ENCODE data around the gene HSPA1B. TPM values are rescaled to one million over a fixed set of nuclear protein-coding genes. Genes with fewer than 3 reads are reported as not detected.

Gene HSPA1B
- total RNA-seq, 1 experiment from 2014 or later = 85.1 TPM

GRCh38 chr6:31836047-31836473 is 8.5 kb downstream of the HSPA1B start:
- Histone ChIP-seq H3K9me3 (ENCODE audit: control insufficient read depth, low read depth, low read length) (no peaks in the 10 kb centered on the region), H4K5ac (ENCODE audit: insufficient read length, low read depth, low read length) (no peak overlapping the region), H2AFZ (ENCODE audit: low read length) (no peak overlapping the region), H3K23me2 (ENCODE audit: insufficient read length, low read depth, low read length, poor library complexity, severe bottlenecking) (peaks cover 27% of the 10 kb centered on the region), H2BK5ac (ENCODE audit: insufficient read length, low read length) (no peak overlapping the region), H3T11ph (ENCODE audit: low read length) (no peak overlapping the region), H3K79me2 (ENCODE audit: insufficient read depth, low read length) (peaks cover 21% of the 10 kb centered on the region; the same call in 1 of the 2 replicates), H3K56ac (ENCODE audit: insufficient read length, low read depth, low read length) (no peak overlapping the region), H3K18ac (ENCODE audit: insufficient read length, low read depth, low read length) (no peak overlapping the region), H3K27ac (ENCODE audit: insufficient read length, low read depth, low read length) (peak overlapping the region; percentile 3), H3K4me2 (ENCODE audit: insufficient read depth, insufficient read length, low read length) (peak overlapping the region; percentile 90), H4K20me1 (ENCODE audit: control insufficient read depth, insufficient read depth, insufficient read length) (peaks cover 2% of the 10 kb centered on the region), H3K27me3 (ENCODE audit: insufficient read depth, low read length) (no peaks in the 10 kb centered on the region), H3K23ac (ENCODE audit: insufficient read length, low read depth, low read length) (no peak overlapping the region), H3K14ac (ENCODE audit: insufficient read depth, low read length) (no peak overlapping the region), H3K4ac (ENCODE audit: low read depth, low read length) (no peak overlapping the region), H3K9ac (ENCODE audit: extremely low read depth, insufficient read length, low read length) (peak overlapping the region; percentile 93), H2BK20ac (ENCODE audit: low read depth, low read length, poor library complexity, severe bottlenecking) (no peak overlapping the region), H2AK5ac (ENCODE audit: insufficient read length, low read length) (no peak overlapping the region), H2BK15ac (ENCODE audit: low read depth, low read length) (no peak overlapping the region), H2BK12ac (ENCODE audit: insufficient read length, low read depth, low read length) (no peak overlapping the region), H3K79me1 (ENCODE audit: insufficient read depth, low read depth, low read length, poor library complexity, severe bottlenecking) (peaks cover 3% of the 10 kb centered on the region), H2BK120ac (ENCODE audit: low read depth, low read length, poor library complexity, severe bottlenecking) (no peak overlapping the region), H3K4me1 (ENCODE audit: insufficient read depth, low read length) (no peaks in the 10 kb centered on the region), H4K8ac (replicated peaks; ENCODE audit: insufficient read length, low read depth, low read length) (no peak overlapping the region), H4K91ac (ENCODE audit: insufficient read length, low read depth, low read length) (no peak overlapping the region)
- H3K36me3 Mint-ChIP-seq (ENCODE audit: insufficient read depth in 1 of 3, low read depth in 3 of 3) = peaks cover 57 to 61% (median 61%) of the 10 kb centered on the region in 3 experiments
- no CpG with 5 or more reads among the region's 14 CpGs for WGBS (ENCODE audit: extremely low coverage, insufficient read length, low lambda C conversion rate)
- peaks cover 0 to 6% of the 10 kb centered on the region in 2 experiments; a peak in 2 of 5 replicates for H3K9me3 Mint-ChIP-seq
- H3K4me3 Mint-ChIP-seq = peak overlapping the region; percentile 98 to 100
- H3K27me3 Mint-ChIP-seq (ENCODE audit: low read depth) = no peaks in the 10 kb centered on the region
- no peak for DNase-seq
- peaks cover 13 to 23% of the 10 kb centered on the region in 2 experiments for H3K4me1 Mint-ChIP-seq
- TF ChIP-seq CTCF (conservative IDR thresholded peaks at IDR 0.05) = no peak
- peak overlapping the region; percentile 63 to 99 (median 91) for H3K27ac Mint-ChIP-seq

All from H9 (cell line).